PC-3 (cell line): ENCODE results near the gene PTPN3.

Experiments used
- CTCF ChIP-seq: fragments of 300-600 bp; sonication (generic); conservative IDR thresholded peaks from 2 replicates; pipeline ENCODE4 v1.5.1; 2017; ENCODE audit warnings: antibody characterized with exemption, low read depth, mild to moderate bottlenecking, low read length
- EZH2 ChIP-seq: fragments of 300-600 bp; sonication (generic); IDR thresholded peaks from one replicate; pipeline ENCODE4 v1.6.1; 2017; ENCODE audit warnings: antibody characterized with exemption, mild to moderate bottlenecking, low read length; ENCODE audit not compliant: unreplicated experiment

- TF ChIP-seq CTCF = no peak
- no peak for TF ChIP-seq EZH2
Measured at GRCh38 chr9:109518621-109519335, 20.7 kb upstream of the PTPN3 start.
